ENCODE data around the gene FBXO34.
"Not testable (repeated sequence)": the region's sequence is repeated elsewhere in the genome, so short reads cannot be mapped to it uniquely, and the experiment has no call there.

Gene FBXO34

DNA sequence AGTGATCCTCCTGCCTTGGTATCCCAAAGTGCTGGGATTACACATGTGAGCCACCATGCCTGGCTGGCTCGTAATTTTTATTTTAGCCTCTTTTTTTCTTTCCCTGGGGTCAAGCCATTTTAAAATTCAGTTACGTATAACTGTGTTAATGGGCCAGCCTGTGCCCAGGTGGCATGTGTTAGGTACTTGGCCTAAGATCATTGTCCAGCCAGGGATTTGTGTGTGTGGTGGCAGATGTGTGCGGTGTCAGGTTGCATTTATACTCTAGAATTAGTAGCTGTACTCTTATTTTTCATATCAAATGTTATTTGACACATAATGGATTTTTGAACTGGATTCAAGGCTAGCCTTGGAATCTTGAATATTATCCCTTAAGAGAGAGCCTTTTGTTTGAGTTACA lies 69.3 kb downstream of the FBXO34 start:
- Histone ChIP-seq H3K27me3 (ENCODE audit: low read length) (no peaks in the 10 kb centered on the region), H3K9ac (ENCODE audit: low read length) (no peak overlapping the region), H3K36me3 (ENCODE audit: low read length) (no peaks in the 10 kb centered on the region), H4K20me1 (ENCODE audit: low read depth, low read length) (no peaks in the 10 kb centered on the region), H3K9me3 (ENCODE audit: insufficient read depth, low read length) (no peaks in the 10 kb centered on the region), H3K4me2 (ENCODE audit: low read depth, low read length, poor library complexity, severe bottlenecking) (no peak overlapping the region), H2AFZ (ENCODE audit: low read depth, low read length, severe bottlenecking) (no peak overlapping the region), H3K27ac (ENCODE audit: low read depth, low read length) (no peak overlapping the region), H3F3A (ENCODE audit: insufficient read depth) (no peaks in the 10 kb centered on the region), H3K9me2 (replicated peaks; ENCODE audit: insufficient read depth, low read length) (no peaks in the 10 kb centered on the region), H3K79me2 (ENCODE audit: insufficient read depth, low read length) (peaks cover 38% of the 10 kb centered on the region), H3K4me3 (ENCODE audit: insufficient read depth, low read length, poor library complexity, severe bottlenecking) (no peak overlapping the region)
- TF ChIP-seq, protein P1, sequence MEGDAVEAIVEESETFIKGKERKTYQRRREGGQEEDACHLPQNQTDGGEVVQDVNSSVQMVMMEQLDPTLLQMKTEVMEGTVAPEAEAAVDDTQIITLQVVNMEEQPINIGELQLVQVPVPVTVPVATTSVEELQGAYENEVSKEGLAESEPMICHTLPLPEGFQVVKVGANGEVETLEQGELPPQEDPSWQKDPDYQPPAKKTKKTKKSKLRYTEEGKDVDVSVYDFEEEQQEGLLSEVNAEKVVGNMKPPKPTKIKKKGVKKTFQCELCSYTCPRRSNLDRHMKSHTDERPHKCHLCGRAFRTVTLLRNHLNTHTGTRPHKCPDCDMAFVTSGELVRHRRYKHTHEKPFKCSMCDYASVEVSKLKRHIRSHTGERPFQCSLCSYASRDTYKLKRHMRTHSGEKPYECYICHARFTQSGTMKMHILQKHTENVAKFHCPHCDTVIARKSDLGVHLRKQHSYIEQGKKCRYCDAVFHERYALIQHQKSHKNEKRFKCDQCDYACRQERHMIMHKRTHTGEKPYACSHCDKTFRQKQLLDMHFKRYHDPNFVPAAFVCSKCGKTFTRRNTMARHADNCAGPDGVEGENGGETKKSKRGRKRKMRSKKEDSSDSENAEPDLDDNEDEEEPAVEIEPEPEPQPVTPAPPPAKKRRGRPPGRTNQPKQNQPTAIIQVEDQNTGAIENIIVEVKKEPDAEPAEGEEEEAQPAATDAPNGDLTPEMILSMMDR (IDR thresholded peaks at IDR 0.05; ENCODE audit: insufficient read depth, low read length, poor library complexity, severe bottlenecking): no peak
- no peak for TF ChIP-seq EZH2phosphoT487 (conservative IDR thresholded peaks at IDR 0.05; ENCODE audit: low read length)

DNA sequence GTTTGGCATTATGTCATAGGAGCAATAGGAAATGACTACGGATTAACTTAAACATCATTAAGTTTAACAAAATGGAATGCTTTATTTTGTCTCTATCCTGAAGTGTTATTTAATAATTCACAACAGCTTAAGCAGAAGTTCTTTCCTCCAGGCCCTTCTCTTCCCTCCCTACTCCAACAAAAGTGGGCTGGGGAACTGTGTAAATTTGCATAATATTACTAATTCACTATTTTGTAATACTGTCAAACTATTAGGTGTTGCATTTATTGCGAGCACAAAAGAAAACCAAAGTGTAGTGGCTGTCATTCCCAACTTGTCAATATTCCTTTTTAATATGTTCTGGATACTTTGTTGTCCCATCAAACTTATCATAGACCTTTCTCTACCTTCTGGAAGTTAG lies 70.6 kb downstream of the FBXO34 start:
- Histone ChIP-seq H3K27me3 (ENCODE audit: low read length) (no peaks in the 10 kb centered on the region), H3K4me2 (ENCODE audit: low read depth, low read length, poor library complexity, severe bottlenecking) (no peak overlapping the region), H3K9me3 (ENCODE audit: insufficient read depth, low read length) (no peaks in the 10 kb centered on the region), H3K79me2 (ENCODE audit: insufficient read depth, low read length) (peaks cover 40% of the 10 kb centered on the region), H3K9me2 (replicated peaks; ENCODE audit: insufficient read depth, low read length) (no peaks in the 10 kb centered on the region), H3K4me3 (ENCODE audit: insufficient read depth, low read length, poor library complexity, severe bottlenecking) (no peak overlapping the region), H3K9ac (ENCODE audit: low read length) (no peak overlapping the region), H3K36me3 (ENCODE audit: low read length) (no peaks in the 10 kb centered on the region), H3F3A (ENCODE audit: insufficient read depth) (no peaks in the 10 kb centered on the region), H4K20me1 (ENCODE audit: low read depth, low read length) (no peaks in the 10 kb centered on the region), H2AFZ (ENCODE audit: low read depth, low read length, severe bottlenecking) (no peak overlapping the region), H3K27ac (ENCODE audit: low read depth, low read length) (no peak overlapping the region)
- no peak for TF ChIP-seq EZH2phosphoT487 (conservative IDR thresholded peaks at IDR 0.05; ENCODE audit: low read length)
- TF ChIP-seq, protein P1 (IDR thresholded peaks at IDR 0.05; ENCODE audit: insufficient read depth, low read length, poor library complexity, severe bottlenecking): no peak

DNA sequence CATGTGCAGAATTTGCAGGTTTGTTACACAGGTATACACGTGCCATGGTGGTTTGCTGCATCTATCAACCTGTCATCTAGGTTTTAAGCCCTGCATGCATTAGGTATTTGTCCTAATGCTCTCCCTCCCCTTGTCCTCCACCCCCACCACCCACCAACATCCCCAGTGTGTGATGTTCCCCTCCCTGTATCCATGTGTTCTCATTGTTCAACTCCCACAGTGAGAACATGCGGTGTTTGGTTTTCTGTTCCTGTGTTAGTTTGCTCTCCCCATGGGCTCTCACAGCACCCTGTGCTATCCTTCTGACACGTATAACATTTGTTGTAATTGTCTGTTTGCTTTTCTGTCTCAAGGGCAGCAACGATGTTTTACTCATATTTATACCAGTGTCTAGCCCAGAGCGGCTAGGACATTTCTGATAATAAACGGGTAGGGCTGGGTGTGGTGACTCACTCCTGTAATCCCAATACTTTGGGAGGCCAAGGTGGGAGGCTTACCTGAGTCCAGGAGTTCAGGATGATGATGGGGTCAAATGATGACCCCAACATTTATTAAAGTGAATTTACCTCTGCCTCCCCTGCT lies 73.5 kb downstream of the FBXO34 start:
- not testable (repeated sequence) for H3K4me3 ChIP-seq (ENCODE audit: insufficient read depth, low read length, poor library complexity, severe bottlenecking); H2AFZ ChIP-seq (ENCODE audit: low read depth, low read length, severe bottlenecking); H3K9ac ChIP-seq (ENCODE audit: low read length); H3K9me3 ChIP-seq (ENCODE audit: insufficient read depth, low read length); H3K27me3 ChIP-seq (ENCODE audit: low read length); H3K4me2 ChIP-seq (ENCODE audit: low read depth, low read length, poor library complexity, severe bottlenecking); H3F3A ChIP-seq (ENCODE audit: insufficient read depth); H3K27ac ChIP-seq (ENCODE audit: low read depth, low read length); H3K36me3 ChIP-seq (ENCODE audit: low read length); H4K20me1 ChIP-seq (ENCODE audit: low read depth, low read length); H3K9me2 ChIP-seq (replicated peaks; ENCODE audit: insufficient read depth, low read length)
- peaks cover 40% of the 10 kb centered on the region for H3K79me2 ChIP-seq (ENCODE audit: insufficient read depth, low read length)

DNA sequence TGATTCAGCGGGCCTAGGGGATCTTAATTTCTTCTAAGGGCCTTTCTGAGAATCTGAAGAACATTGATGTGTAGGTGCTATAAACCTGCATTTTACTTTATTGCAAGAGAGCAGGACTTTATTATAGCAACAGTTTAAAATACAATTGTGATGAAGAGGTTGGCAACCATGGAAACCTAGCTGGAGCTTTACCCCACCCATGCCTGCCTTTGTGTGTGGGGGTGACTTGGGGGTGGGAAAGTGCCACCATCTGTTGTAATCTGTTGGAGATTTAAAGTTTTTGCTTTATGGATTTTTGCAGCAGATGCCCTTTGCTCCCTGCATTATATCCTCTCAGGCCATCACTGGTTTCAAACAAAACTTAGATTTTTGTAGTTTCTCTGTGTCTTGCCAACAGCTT lies 75.8 kb downstream of the FBXO34 start:
- no peaks in the 10 kb centered on the region for H3K9me3 ChIP-seq (ENCODE audit: insufficient read depth, low read length)
- no peak overlapping the region for H3K4me2 ChIP-seq (ENCODE audit: low read depth, low read length, poor library complexity, severe bottlenecking)
- H3K27me3 ChIP-seq (ENCODE audit: low read length): no peaks in the 10 kb centered on the region
- no peak overlapping the region for H3K9ac ChIP-seq (ENCODE audit: low read length)
- H3F3A ChIP-seq (ENCODE audit: insufficient read depth): no peaks in the 10 kb centered on the region
- peaks cover 35% of the 10 kb centered on the region for H3K79me2 ChIP-seq (ENCODE audit: insufficient read depth, low read length)
- no peak overlapping the region for H3K4me3 ChIP-seq (ENCODE audit: insufficient read depth, low read length, poor library complexity, severe bottlenecking)
- no peaks in the 10 kb centered on the region for H4K20me1 ChIP-seq (ENCODE audit: low read depth, low read length)
- no peaks in the 10 kb centered on the region for H3K36me3 ChIP-seq (ENCODE audit: low read length)
- H3K27ac ChIP-seq (ENCODE audit: low read depth, low read length): no peak overlapping the region
- H2AFZ ChIP-seq (ENCODE audit: low read depth, low read length, severe bottlenecking): no peak overlapping the region
- TF ChIP-seq EZH2phosphoT487 (conservative IDR thresholded peaks at IDR 0.05; ENCODE audit: low read length): no peak
- TF ChIP-seq, protein P1 (IDR thresholded peaks at IDR 0.05; ENCODE audit: insufficient read depth, low read length, poor library complexity, severe bottlenecking): no peak
- no peaks in the 10 kb centered on the region for H3K9me2 ChIP-seq (replicated peaks; ENCODE audit: insufficient read depth, low read length)
